GM19025 (cell line): ENCODE data around the gene TBX6.

Source experiments
- ATAC-seq: cut with Tn5 transposase; IDR thresholded peaks from one replicate; pipeline ENCODE4 v1.9.1; 2021; ENCODE audit warnings: mild to moderate bottlenecking, low read depth, moderate library complexity; ENCODE audit not compliant: unreplicated experiment

The TBX6 gene

DNA sequence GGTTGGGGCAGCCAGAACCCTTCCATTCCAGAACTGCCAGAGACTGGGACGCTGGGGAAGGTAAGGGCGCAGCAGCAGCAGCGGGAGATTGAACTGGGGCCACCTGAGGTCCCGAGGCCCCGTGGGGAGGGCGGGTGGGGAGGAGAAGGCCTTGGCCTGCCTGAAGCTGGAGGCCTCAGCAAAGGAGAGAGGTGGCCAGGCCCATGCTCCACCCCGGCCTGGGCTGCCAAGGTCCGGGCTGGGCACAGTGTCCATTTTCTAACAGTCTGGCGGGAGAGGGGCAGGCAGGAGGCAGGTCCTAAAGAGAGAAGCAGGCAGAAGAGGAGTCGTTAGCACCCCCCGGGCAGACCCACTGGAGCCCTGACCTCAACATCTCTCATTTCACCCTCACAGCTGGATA, 22.7 kb upstream of the TBX6 start:
- no peak for ATAC-seq

DNA sequence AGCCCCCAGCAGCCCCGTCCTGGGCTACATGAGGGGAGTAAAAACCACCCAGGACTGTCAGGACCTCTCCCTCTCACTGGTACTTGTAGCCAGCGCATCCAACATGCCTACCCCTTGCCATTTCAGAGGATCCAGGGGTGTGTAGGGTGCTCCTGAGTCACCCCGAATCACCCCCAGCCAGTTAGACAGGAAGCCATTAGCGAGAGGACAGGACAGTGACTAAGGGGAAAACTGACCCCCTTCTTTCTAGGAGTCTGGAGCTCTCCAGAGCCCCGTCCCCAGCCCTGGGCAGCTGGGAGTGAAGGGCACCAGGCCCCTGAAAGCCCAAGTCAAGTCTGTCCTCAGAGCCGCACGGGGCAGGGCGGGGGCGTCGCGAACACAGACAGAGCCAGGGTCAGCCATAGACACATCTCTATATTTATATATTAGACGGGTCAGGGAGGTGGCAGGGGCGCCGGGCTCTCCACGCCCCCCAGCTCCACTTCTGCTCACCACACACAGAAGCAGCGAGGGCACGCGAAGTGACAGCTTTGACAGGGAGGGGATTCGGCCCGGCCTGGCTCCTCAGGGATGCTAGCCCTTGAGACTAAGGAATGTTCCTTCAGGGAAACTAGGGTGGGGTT, 22.1 kb upstream of the TBX6 start:
- no peak for ATAC-seq

DNA sequence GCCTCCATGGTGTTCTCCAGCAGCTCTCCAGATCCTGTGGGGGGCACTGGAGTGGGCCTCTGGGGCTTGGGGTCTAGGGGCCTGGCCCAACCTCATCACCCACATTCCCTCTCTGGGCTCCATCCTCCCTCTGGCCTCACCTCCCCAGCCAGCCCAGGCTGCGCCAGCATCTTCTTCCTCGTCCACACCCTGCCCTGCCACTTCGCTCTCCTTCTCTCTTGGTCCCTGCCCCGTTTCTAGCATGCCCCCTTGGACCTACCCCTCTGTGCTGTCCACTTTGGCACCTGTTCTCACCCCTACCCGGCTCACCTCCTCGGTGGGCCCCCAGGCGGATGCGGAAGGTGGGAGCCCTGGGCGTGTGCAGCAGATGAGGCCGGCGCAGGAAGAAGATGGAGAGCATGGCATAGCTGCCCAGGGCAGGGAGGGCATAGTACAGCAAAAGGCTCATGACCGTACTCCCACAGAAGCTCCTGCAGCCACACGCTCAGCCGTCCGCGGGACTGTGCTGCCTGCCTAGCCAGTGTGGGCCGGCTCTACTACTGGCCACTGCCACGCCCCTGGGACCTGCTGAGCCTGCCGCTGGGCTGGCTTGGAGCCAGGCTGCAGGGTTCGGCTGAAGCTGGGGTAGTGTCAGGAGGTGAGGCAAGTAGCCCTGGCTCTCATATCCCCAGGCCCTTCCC, 21.4 kb upstream of the TBX6 start, which contains the start of gene GDPD3:
TSS of gene GDPD3 (minus strand) at position 507 of the 680 bp plus-strand sequence. CDS start at position 448, 59 bp downstream.
- ATAC-seq = no peak

DNA sequence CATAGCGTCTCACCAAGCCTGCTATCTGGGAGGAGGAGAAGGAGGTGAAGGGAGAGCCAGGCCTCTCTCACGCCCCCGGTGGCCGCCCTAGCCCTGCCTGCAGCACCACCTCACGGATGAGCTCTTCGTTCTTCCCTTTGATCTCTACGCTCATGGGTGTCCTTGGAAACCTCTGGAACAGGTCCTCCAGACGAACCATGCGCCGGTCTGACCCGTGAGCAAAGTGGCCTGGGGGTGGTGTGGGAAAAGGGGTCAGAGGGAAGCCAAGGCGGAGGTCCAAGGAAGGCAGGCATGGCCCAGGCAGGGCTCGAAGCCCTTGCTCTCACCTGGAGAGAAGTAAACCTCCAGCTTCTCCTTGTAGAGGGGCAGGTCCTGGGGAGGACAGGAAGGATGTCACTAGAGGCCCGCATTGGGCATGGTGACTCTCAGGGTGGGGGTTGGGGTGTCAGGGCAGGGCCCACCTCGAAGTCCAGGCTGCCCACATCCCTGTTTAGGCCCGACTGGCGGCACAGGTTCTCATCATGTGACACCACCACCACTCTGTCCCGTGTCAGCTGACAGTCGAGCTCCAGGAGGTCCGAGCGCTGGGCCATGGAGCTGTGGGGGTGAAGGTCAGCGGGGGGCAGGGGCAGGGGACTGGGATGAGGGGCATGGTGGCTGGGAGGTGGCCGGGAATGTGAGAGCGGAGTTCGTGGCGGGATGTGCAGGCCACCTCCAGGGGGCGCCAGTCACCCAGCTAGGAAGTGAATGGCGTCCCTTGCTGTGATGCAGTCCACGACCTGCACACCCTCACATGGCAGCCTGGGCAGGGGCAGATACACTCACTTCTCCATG, 20.7 kb upstream of the TBX6 start:
- ATAC-seq = no peak

DNA sequence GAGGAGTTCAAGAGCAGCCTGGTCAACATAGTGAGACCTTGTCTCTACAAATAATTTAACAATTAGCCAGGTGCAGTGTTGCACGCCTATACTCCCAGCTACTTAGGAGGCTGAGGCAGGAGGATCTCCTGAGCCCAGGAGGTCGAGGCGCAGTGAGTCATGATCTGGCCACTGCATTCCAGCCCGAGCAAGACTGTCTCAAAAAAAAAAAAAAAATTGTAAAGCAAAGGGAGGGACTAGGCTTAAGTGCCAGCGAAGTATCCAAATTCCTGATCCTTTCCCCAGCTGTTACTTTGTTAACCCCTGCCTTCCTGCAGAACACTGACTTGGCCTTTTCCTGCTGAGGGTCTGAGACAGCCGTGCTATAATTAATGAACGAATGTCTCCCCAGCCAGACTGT, 18.9 kb upstream of the TBX6 start:
- no peak for ATAC-seq

DNA sequence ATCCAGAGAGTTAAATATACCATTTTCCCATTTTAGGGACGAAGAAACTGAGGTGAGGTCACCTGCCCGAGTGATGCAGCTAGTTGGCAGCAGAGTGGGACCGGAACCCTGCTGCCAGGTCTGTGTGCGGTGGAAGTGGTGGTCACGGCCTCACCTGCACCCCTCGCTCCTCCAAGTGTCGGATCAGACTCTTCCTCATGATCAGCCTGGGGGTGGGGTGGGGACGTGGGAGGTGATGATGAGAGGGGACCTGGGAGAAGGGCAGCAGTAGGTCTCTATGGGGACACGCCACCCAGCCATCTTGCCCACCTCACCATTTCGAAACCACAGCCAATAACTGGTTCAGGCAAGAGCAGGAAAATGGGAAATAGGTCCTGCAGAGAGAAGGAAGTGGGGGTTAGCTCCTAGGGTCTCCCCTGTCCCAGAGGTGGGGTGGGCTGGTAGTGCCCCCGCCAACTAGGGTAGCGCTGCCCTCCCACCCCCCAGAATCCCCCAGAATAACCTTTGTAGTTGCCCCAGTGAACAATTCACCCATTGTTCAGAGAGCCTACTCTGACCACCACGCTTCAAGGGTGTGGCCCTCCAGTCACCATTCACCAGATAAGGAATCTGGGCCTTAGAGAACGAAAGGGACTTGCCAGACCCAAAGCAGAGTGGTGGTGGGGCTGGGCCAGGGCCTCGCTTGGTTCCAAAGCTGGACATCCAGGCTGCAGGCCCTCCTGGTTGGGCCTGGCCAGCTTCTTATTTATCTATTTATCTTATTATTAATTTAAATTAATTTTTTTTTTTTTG, 16.5 kb upstream of the TBX6 start:
- ATAC-seq = no peak

DNA sequence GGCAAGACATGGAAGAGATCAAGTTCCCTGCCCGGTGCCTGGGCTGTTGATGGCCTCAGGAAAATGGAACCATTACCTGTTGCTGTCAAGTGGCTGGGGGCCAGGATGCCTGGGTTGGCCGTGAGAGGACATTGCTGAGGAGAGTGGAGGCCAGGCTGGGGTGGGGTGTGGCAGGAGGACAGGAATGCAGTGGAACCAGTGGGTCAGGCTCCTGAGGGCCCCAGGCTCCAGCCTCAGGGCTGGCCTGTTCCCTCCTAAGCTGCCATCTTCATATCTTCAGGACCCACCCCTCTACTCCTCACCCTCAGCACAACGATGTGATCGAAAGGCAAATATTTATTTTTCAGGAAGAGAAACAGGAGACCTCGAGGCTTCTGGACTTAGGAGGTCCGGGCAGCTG, 12.8 kb upstream of the TBX6 start:
- ATAC-seq = no peak

DNA sequence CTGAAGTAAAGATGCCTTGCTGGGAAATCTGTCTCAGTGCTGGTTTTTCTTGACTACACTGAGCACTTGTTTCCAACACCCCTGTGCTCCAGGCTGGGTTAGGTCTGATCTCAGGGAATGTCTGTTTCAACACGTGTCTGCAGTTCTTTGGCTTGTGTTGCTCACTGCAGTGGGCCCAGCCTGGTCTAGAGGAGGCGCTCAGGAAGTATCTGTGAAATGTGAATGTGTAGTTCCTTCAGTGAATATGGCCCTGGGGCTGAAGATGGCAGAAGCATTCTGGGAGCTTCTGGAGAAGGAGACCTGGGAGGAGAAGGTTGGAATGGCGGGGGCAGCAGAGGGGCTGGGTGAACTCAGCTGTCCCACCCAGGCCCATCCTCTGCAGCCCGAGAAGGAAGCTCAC, 12.4 kb upstream of the TBX6 start:
- no peak for ATAC-seq

DNA sequence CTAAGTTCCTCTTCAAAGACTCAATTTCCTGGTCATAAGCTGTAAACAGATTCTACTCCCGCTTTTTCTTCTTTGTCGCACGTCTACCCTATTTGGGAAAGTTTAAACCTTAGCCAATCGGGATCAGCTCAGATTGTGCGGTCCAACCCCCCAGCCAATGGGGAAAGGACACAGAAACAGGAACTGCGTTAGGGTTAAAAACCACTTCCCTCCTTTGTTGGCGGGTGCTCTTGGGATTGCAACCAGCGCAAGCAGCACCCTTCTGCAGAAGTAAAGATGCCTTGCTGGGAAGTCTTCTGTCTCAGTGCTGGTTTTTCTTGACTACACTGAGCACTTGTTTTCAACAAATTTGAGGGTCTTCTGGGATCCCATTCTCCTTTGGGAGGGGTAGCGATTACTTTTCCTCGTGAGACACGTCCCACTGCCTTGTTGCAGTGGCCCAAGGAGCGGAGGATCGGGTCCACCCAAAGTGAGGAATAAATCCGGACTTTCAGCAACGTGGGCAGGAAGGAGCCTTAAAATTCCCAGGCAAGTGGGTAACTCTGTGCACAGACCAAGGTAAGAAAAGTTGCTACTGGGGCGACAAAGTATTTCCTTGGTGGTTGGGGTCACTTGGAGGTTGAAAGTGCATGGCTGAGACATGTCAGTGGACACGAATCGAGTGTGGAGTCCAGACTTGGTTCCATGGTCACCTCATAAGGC, 5.3 kb upstream of the TBX6 start:
- no peak for ATAC-seq

DNA sequence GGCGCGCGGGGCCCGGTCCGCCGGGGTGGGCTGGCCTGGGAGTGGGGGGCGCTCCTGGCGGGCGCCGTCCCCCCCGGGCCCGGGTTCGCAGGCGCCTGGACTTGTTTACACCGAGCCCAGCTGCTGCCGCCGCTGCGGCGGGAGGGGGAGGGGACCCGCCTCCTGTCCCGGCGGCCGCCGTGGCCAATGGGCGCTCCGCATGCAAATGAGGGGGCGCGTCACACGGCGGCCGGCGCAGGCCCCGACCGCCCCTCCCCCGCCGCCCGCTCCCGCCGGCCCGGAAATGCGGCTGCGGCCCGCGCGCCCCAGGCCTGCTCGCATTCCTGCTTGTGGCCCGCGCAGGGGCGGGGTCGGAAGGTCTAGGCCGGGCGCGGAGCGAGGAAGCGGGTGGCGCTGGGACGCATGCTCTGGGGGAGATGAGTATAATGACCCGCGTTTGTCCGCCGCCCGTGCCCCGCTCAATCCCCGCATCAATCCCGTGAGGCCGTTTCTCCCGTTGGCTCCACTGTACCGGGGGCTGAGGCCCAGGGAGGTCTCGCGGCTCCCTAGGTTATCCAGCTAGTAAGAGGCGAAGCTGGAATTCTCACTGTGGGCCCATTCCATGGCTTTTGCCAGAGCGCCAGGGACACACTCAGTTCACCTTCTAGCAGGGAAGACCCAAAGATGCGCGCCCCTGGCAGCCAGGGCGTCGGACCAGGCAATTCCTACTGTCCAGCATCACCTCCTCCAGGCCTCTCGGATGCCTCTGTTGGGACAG, 4.6 kb upstream of the TBX6 start, which contains the start of gene YPEL3:
TSS of gene YPEL3 (minus strand) at position 109 of the 757 bp plus-strand sequence. CDS start 731 bp downstream, outside the sequence.
- peak; percentile 54 for ATAC-seq

DNA sequence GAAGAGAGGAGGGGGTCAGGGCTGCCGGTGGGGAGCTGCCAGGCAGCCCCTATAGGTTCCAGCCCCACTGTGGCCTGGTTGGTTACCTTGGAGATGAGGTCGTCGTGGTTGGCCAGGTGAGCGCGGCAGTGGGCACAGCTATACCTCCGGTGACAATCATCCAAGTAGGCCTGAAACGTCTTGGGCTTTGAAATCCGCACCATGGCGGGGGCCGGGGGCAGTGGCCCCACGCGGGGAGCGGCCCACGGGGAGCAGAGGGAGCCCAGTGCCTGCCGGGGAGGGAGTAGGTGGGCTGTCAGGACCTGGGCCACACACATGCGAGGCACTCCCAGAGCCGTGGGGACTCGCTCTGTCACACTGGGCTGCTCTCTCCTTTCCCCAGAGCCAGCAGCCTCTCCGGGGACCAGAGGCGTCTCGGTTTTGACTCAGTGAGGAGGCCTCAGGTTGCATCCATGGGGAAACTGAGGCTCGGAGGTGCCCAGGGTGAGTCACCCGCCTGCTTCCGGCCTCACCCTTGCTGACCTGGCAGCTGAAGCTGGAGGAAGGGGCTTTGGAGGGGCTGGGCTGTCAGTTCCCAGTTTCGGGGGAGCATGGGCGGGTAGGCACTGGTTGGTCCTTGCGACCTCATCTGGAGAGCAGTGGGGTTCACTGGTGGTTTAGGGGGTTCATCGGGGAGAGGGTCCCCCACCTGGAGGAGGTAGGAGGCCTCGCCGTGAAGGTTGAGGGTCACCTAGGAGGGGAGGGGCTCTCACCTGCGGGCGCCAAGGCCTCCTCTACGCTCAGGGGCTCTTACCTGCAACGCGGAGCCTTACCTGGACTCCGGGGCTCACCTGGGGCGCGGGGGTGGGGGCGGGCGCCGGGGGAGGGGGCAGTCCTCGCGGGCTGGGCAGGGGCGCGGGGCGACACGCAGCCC, 3.7 kb upstream of the TBX6 start:
- no peak for ATAC-seq

DNA sequence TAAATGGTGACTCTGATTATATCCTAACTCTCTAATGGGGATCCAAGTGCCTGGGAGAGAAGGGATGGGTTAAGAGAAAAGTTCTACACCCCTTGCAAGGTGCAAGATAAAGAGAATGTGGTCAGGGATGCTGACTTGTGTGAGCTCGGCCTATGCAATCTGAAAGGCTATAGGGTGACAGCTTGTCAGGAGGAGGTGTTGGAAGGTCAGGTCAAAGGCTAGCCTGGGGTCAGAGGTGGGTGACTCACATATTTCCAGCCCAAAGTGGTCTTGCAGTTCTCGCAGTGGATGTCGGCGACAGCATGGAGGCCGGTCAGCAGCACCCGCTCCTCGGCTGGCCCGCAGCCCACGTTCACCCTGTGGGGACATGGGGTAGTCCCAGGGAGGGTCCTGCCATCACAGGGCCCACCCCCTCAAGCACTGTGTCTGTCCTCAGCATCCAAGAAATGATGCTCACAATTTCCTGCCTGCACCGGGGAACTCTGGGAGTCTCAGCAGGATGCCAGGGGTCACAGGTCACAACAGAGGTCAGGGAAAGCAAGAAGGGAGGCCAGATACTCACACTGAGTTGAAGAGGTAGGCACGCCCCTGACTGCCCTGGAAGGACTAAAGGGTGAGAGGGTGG, 2.9 kb upstream of the TBX6 start:
- no peak for ATAC-seq

DNA sequence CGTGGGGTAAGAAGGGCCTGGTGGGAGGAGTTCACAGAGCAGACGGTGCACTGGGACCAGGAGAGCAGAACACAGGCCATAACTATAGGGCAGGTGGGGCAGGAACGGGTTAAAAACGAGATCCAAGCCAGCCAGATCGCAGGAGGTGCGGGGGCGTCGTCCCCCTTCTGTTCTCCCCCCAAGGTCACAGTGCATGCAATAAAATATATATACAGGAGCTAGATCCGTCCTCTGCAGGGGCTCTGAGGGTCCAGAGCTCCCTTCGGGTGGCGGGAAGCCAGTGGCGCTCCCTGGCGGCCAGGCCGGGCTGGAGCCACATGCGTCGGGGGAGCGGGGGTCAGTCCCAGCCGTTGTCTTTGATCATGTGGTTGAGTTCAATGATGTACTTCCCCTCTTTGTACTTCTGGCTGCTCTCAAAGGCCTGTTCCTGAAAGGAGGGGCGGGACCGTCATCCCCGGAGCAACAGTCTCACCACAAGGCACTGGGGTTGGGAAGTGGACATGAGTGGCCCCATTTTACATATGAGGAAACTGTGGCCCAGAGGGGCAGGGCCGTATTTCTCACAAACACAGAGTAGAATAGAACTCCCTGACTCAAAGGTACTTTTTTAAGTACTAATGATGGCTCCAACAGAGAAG, 768 bp upstream of the TBX6 start:
- peak; percentile 30 for ATAC-seq

DNA sequence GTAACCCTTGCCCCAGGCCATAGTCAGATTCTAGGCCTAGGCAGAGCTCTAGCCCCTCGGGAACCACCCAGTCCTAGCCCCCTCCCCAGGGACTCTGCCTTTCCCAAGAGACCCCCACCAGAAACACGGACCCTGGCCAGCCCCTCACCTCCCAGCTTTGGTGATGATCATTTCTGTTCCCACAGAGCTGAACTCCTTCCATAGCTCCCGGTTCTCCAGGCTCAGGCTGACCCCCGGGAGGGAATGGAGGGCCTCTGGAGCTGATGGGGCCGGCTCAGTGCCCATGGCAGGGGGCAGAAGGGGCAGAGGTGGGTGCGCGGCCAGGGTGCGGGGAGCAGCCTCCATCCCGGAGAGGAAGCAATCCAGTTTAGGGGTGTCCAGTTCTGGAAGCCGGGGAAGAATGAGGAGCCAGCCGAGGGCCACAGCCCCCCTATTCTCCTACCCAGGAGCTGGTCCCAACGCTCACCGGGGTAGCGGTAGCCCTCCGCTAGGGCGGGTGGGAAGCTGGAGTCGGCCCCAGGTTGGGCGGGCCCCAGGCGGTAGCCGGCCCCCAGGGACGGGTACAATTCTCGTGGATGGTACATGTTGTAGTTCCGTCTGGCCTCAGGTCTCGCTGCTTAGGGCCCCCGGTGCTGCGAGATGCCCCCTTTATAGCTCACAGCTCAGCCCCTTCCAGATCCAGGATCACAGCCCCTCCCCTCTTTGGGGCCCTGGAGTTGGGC, 953 bp downstream of the TBX6 start:
- ATAC-seq = no peak

DNA sequence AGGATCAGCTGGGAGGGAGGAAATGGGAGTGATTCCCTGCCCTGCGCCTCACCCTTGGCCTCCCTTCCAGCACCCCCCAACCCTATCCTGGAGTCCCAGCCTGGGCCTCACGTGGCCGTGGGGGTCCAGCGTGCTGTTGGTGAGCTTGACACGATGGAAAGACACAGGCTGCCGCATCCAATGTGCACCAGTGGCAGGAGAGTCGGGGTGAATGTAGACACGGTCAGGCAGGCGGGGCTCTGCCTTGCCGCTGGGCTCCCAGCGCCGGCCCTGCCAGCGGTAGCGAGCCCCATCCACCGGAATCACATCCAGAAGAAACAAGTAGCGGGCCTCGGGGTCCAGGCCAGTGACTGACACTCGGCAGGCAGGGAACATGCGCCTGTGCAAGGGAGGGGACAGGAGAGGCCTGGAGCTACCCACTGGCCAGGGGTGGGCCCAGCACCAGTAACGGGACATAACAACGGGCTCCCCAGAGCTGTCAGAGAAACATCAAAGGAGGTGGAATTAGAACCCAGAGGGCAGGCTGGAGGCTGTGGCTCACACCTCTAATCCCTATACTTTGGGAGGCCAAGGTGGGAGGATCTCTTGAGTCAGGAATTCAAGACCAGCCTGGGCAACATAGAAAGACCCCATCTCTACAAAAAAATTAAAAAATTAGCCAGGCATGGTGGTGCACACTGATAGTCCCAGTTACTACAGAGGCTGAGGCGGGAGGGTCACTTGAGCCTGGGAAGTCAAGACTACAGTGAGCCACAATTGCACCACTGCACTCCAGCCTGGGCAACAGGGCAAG, 2.7 kb downstream of the TBX6 start:
- ATAC-seq = no peak
